Parathyroid adenoma (tissue), 2 donors: ENCODE measurements around the gene MED13.

Source experiments
- H2AFZ ChIP-seq: fragments of 300-600 bp; sonication (generic); one replicate; pipeline ENCODE4 v1.7.0; 2017; ENCODE audit warnings: antibody characterized with exemption, mild to moderate bottlenecking
- H3K27ac ChIP-seq: fragments of 300-600 bp; sonication (generic); one replicate; pipeline ENCODE4 v1.7.0; 2017
- H3K27me3 ChIP-seq: fragments of 300-600 bp; sonication (generic); one replicate; pipeline ENCODE4 v1.7.0; 2017; ENCODE audit warnings: low read length; ENCODE audit not compliant: control insufficient read depth, insufficient read depth
- H3K36me3 ChIP-seq: fragments of 300-600 bp; sonication (generic); one replicate; pipeline ENCODE4 v1.7.0; 2017; ENCODE audit warnings: low read length; ENCODE audit not compliant: control insufficient read depth, insufficient read depth
- H3K4me1 ChIP-seq: fragments of 300-600 bp; sonication (generic); one replicate; pipeline ENCODE4 v1.7.0; 2017; ENCODE audit warnings: control low read depth
- H3K4me2 ChIP-seq: fragments of 300-600 bp; sonication (generic); one replicate; pipeline ENCODE4 v1.7.0; 2017; ENCODE audit warnings: low read length
- H3K4me3 ChIP-seq: fragments of 300-600 bp; sonication (generic); one replicate; pipeline ENCODE4 v1.7.0; 2017; ENCODE audit warnings: low read depth, low read length
- H3K79me2 ChIP-seq: fragments of 300-600 bp; sonication (generic); one replicate; pipeline ENCODE4 v1.7.0; 2017; ENCODE audit warnings: control low read depth
- H3K9ac ChIP-seq: fragments of 300-600 bp; sonication (generic); one replicate; pipeline ENCODE4 v1.7.0; 2017; ENCODE audit warnings: mild to moderate bottlenecking
- H3K9me3 ChIP-seq: fragments of 300-600 bp; sonication (generic); one replicate; pipeline ENCODE4 v1.7.0; 2017; ENCODE audit warnings: low read length; ENCODE audit not compliant: control insufficient read depth
- CTCF ChIP-seq: fragments of 300-600 bp; sonication (generic); IDR thresholded peaks from one replicate; pipeline ENCODE4 v1.7.0; 2017; ENCODE audit warnings: antibody characterized with exemption, mild to moderate bottlenecking
- donor health status: primary hyperparathyroidism.

The MED13 gene

GRCh38 chr17:61955619-61956018 lies 109.5 kb downstream of the MED13 start:
- Histone ChIP-seq H3K27me3 (no peaks in the 10 kb centered on the region), H2AFZ (no peak overlapping the region), H3K4me1 (no peaks in the 10 kb centered on the region), H3K79me2 (no peaks in the 10 kb centered on the region), H3K4me3 (no peak overlapping the region), H3K27ac (no peak overlapping the region), H3K9me3 (no peaks in the 10 kb centered on the region), H3K4me2 (no peak overlapping the region), H3K36me3 (no peaks in the 10 kb centered on the region), H3K9ac (no peak overlapping the region)
- no peak for TF ChIP-seq CTCF

- Histone ChIP-seq H3K36me3 (no peaks in the 10 kb centered on the region), H3K79me2 (no peaks in the 10 kb centered on the region), H3K27ac (no peak overlapping the region), H3K9me3 (no peaks in the 10 kb centered on the region), H2AFZ (no peak overlapping the region), H3K4me2 (no peak overlapping the region), H3K4me1 (no peaks in the 10 kb centered on the region), H3K4me3 (no peak overlapping the region), H3K27me3 (no peaks in the 10 kb centered on the region), H3K9ac (no peak overlapping the region)
- no peak for TF ChIP-seq CTCF
These were observed 117.6 kb downstream of the MED13 start for GRCh38 chr17:61947367-61948078.

GRCh38 chr17:61946359-61946758 lies 118.7 kb downstream of the MED13 start:
- Histone ChIP-seq H3K27me3 (no peaks in the 10 kb centered on the region), H3K79me2 (no peaks in the 10 kb centered on the region), H2AFZ (no peak overlapping the region), H3K4me3 (no peak overlapping the region), H3K9me3 (no peaks in the 10 kb centered on the region), H3K9ac (no peak overlapping the region), H3K36me3 (no peaks in the 10 kb centered on the region), H3K4me1 (no peaks in the 10 kb centered on the region), H3K27ac (no peak overlapping the region), H3K4me2 (no peak overlapping the region)
- no peak for TF ChIP-seq CTCF

GRCh38 chr17:61943117-61943516 lies 122.0 kb downstream of the MED13 start:
- Histone ChIP-seq H3K9me3 (no peaks in the 10 kb centered on the region), H3K27me3 (no peaks in the 10 kb centered on the region), H3K27ac (no peak overlapping the region), H3K4me2 (no peak overlapping the region), H3K79me2 (no peaks in the 10 kb centered on the region), H3K36me3 (no peaks in the 10 kb centered on the region), H3K4me3 (no peak overlapping the region), H3K4me1 (no peaks in the 10 kb centered on the region), H2AFZ (no peak overlapping the region), H3K9ac (no peak overlapping the region)
- no peak for TF ChIP-seq CTCF

GRCh38 chr17:61942085-61942484 lies 123.0 kb downstream of the MED13 start:
- no peak overlapping the region for H3K9ac ChIP-seq
- no peak for TF ChIP-seq CTCF
- no peak overlapping the region for H3K4me3 ChIP-seq
- H3K79me2 ChIP-seq: no peaks in the 10 kb centered on the region
- H3K4me2 ChIP-seq: no peak overlapping the region
- no peaks in the 10 kb centered on the region for H3K27me3 ChIP-seq
- H2AFZ ChIP-seq: no peak overlapping the region
- no peak overlapping the region for H3K27ac ChIP-seq
- H3K9me3 ChIP-seq: no peaks in the 10 kb centered on the region
- H3K4me1 ChIP-seq: no peaks in the 10 kb centered on the region
- H3K36me3 ChIP-seq: no peaks in the 10 kb centered on the region
